ENCODE data around the gene GPR87. TPM values are rescaled to one million over a fixed set of nuclear protein-coding genes. Genes with fewer than 3 reads are reported as not detected.

The GPR87 gene
- total and polyA plus RNA-seq, 7 donors, result not detected

- intact Hi-C loops (cut with DNase I), result no loop called here
- WGBS, 3 donors, result 27 to 52% (median 49%) methylated on average over 2 of the region's 2 CpGs
- H3K4me1 ChIP-seq, result no peaks in the 10 kb centered on the region
- no peak overlapping the region for H3K4me3 ChIP-seq
- no peak overlapping the region for H3K27ac ChIP-seq
- TF ChIP-seq CTCF (IDR thresholded peaks at IDR 0.05), result no peak
- no peak for DNase-seq
- no peak for ATAC-seq
- no peaks in the 10 kb centered on the region for H3K27me3 ChIP-seq (ENCODE audit: insufficient read depth in 3 of 3, low read length in 2 of 3)
- no peaks in the 10 kb centered on the region for H3K9me3 ChIP-seq
- no peaks in the 10 kb centered on the region for H3K36me3 ChIP-seq (ENCODE audit: insufficient read depth in 1 of 2, low read depth in 1 of 2)
Measured at GRCh38 chr3:151297429-151297828, 19.2 kb downstream of the GPR87 start.

- 79 to 86% (median 80%) methylated on average over 3 of the region's 3 CpGs for WGBS, 3 donors
- no peak for TF ChIP-seq CTCF (IDR thresholded peaks at IDR 0.05)
- DNase-seq (no peak), ATAC-seq (no peak)
- Histone ChIP-seq H3K9me3 (no peaks in the 10 kb centered on the region), H3K4me3 (no peak overlapping the region), H3K27ac (no peak overlapping the region), H3K4me1 (no peaks in the 10 kb centered on the region), H3K27me3 (ENCODE audit: insufficient read depth in 3 of 3, low read length in 2 of 3) (no peaks in the 10 kb centered on the region), H3K36me3 (ENCODE audit: insufficient read depth in 1 of 2, low read depth in 1 of 2) (no peaks in the 10 kb centered on the region)
- intact Hi-C loops (cut with DNase I), result no loop called here
Measured at GRCh38 chr3:151296226-151296625, 20.4 kb downstream of the GPR87 start.

- Histone ChIP-seq H3K36me3 (ENCODE audit: insufficient read depth in 1 of 2, low read depth in 1 of 2) (no peaks in the 10 kb centered on the region), H3K9me3 (no peaks in the 10 kb centered on the region), H3K4me3 (no peak overlapping the region), H3K4me1 (no peaks in the 10 kb centered on the region), H3K27me3 (ENCODE audit: insufficient read depth in 3 of 3, low read length in 2 of 3) (no peaks in the 10 kb centered on the region), H3K27ac (no peak overlapping the region)
- no peak for TF ChIP-seq CTCF (IDR thresholded peaks at IDR 0.05)
- intact Hi-C loops (cut with DNase I), result no loop called here
- ATAC-seq (no peak), DNase-seq (no peak)
- 56 to 61% (median 60%) methylated on average over 6 of the region's 6 CpGs for WGBS, 3 donors
Measured at GRCh38 chr3:151293127-151293526, 23.5 kb downstream of the GPR87 start.

GRCh38 chr3:151290673-151291072 is 25.9 kb downstream of the GPR87 start:
- Histone ChIP-seq H3K4me1 (no peaks in the 10 kb centered on the region), H3K36me3 (ENCODE audit: insufficient read depth in 1 of 2, low read depth in 1 of 2) (no peaks in the 10 kb centered on the region), H3K27me3 (ENCODE audit: insufficient read depth in 3 of 3, low read length in 2 of 3) (no peaks in the 10 kb centered on the region), H3K27ac (no peak overlapping the region), H3K9me3 (no peaks in the 10 kb centered on the region), H3K4me3 (no peak overlapping the region)
- intact Hi-C loops (cut with DNase I), result no loop called here
- TF ChIP-seq CTCF (IDR thresholded peaks at IDR 0.05), result peak; percentile 22
- no peak for DNase-seq
- WGBS, 3 donors, result 70 to 78% (median 73%) methylated on average over 3 of the region's 3 CpGs
- ATAC-seq, result no peak

- no peak overlapping the region for H3K27ac ChIP-seq
- H3K27me3 ChIP-seq (ENCODE audit: insufficient read depth in 3 of 3, low read length in 2 of 3), result no peaks in the 10 kb centered on the region
- no peak overlapping the region for H3K4me3 ChIP-seq
- H3K36me3 ChIP-seq (ENCODE audit: insufficient read depth in 1 of 2, low read depth in 1 of 2), result no peaks in the 10 kb centered on the region
- 48 to 55% (median 55%) methylated on average over 3 of the region's 3 CpGs for WGBS, 3 donors
- DNase-seq, result no peak
- no peaks in the 10 kb centered on the region for H3K4me1 ChIP-seq
- no peaks in the 10 kb centered on the region for H3K9me3 ChIP-seq
- no peak for TF ChIP-seq CTCF (IDR thresholded peaks at IDR 0.05)
- intact Hi-C loops (cut with DNase I), result no loop called here
- ATAC-seq, result no peak
Measured at GRCh38 chr3:151289445-151289844, 27.2 kb downstream of the GPR87 start.

All from psoas muscle (tissue), 8 donors.